ENCODE data around the gene THBS3. TPM values are rescaled to one million over a fixed set of nuclear protein-coding genes. Genes with fewer than 3 reads are reported as not detected.
"Not testable (repeated sequence)": the region's sequence is repeated elsewhere in the genome, so short reads cannot be mapped to it uniquely, and the experiment has no call there.

THBS3 gene
- polyA plus RNA-seq, 1 donor from 2014 or later, result 99.6 TPM

- Histone ChIP-seq H3K27me3 (ENCODE audit: insufficient read depth, low read depth, low read length) (no peaks in the 10 kb centered on the region), H3K27ac (ENCODE audit: low read length) (no peak overlapping the region), H3K9ac (ENCODE audit: low read length) (no peak overlapping the region), H3K79me2 (replicated peaks; ENCODE audit: insufficient read depth, low read length) (peaks cover 11% of the 10 kb centered on the region), H3K9me2 (ENCODE audit: insufficient read depth, low read length) (no peaks in the 10 kb centered on the region), H4K20me1 (ENCODE audit: insufficient read depth) (no peaks in the 10 kb centered on the region), H3K4me3 (ENCODE audit: low read length) (no peak overlapping the region), H3K4me2 (ENCODE audit: low read length) (no peak overlapping the region), H3K36me3 (ENCODE audit: insufficient read depth, low read length) (no peaks in the 10 kb centered on the region), H3F3A (ENCODE audit: insufficient read depth, low read length, poor library complexity, severe bottlenecking) (peaks cover 6% of the 10 kb centered on the region), H2AFZ (ENCODE audit: low read depth, low read length) (no peak overlapping the region), H3K9me3 (ENCODE audit: low read length) (no peaks in the 10 kb centered on the region)
- TF ChIP-seq RAD21 (conservative IDR thresholded peaks at IDR 0.05) (no peak), EZH2 (IDR thresholded peaks at IDR 0.05; ENCODE audit: borderline replicate concordance, insufficient read depth, low read length, poor library complexity, severe bottlenecking) (no peak), EP300 (conservative IDR thresholded peaks at IDR 0.05; ENCODE audit: poor library complexity, severe bottlenecking) (no peak), POLR2AphosphoS5 (IDR thresholded peaks at IDR 0.05) (no peak), MXI1 (conservative IDR thresholded peaks at IDR 0.05; ENCODE audit: poor library complexity, severe bottlenecking) (no peak), SMC3 (conservative IDR thresholded peaks at IDR 0.05; ENCODE audit: poor library complexity) (no peak)
- TF ChIP-seq, protein P1, sequence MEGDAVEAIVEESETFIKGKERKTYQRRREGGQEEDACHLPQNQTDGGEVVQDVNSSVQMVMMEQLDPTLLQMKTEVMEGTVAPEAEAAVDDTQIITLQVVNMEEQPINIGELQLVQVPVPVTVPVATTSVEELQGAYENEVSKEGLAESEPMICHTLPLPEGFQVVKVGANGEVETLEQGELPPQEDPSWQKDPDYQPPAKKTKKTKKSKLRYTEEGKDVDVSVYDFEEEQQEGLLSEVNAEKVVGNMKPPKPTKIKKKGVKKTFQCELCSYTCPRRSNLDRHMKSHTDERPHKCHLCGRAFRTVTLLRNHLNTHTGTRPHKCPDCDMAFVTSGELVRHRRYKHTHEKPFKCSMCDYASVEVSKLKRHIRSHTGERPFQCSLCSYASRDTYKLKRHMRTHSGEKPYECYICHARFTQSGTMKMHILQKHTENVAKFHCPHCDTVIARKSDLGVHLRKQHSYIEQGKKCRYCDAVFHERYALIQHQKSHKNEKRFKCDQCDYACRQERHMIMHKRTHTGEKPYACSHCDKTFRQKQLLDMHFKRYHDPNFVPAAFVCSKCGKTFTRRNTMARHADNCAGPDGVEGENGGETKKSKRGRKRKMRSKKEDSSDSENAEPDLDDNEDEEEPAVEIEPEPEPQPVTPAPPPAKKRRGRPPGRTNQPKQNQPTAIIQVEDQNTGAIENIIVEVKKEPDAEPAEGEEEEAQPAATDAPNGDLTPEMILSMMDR (IDR thresholded peaks at IDR 0.05; ENCODE audit: poor library complexity, severe bottlenecking), result no peak
- TF ChIP-seq, protein P2, sequence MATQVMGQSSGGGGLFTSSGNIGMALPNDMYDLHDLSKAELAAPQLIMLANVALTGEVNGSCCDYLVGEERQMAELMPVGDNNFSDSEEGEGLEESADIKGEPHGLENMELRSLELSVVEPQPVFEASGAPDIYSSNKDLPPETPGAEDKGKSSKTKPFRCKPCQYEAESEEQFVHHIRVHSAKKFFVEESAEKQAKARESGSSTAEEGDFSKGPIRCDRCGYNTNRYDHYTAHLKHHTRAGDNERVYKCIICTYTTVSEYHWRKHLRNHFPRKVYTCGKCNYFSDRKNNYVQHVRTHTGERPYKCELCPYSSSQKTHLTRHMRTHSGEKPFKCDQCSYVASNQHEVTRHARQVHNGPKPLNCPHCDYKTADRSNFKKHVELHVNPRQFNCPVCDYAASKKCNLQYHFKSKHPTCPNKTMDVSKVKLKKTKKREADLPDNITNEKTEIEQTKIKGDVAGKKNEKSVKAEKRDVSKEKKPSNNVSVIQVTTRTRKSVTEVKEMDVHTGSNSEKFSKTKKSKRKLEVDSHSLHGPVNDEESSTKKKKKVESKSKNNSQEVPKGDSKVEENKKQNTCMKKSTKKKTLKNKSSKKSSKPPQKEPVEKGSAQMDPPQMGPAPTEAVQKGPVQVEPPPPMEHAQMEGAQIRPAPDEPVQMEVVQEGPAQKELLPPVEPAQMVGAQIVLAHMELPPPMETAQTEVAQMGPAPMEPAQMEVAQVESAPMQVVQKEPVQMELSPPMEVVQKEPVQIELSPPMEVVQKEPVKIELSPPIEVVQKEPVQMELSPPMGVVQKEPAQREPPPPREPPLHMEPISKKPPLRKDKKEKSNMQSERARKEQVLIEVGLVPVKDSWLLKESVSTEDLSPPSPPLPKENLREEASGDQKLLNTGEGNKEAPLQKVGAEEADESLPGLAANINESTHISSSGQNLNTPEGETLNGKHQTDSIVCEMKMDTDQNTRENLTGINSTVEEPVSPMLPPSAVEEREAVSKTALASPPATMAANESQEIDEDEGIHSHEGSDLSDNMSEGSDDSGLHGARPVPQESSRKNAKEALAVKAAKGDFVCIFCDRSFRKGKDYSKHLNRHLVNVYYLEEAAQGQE (IDR thresholded peaks at IDR 0.05; ENCODE audit: borderline replicate concordance), result no peak
Measured at GRCh38 chr1:155223047-155223446, 15.3 kb upstream of the THBS3 start.

DNA sequence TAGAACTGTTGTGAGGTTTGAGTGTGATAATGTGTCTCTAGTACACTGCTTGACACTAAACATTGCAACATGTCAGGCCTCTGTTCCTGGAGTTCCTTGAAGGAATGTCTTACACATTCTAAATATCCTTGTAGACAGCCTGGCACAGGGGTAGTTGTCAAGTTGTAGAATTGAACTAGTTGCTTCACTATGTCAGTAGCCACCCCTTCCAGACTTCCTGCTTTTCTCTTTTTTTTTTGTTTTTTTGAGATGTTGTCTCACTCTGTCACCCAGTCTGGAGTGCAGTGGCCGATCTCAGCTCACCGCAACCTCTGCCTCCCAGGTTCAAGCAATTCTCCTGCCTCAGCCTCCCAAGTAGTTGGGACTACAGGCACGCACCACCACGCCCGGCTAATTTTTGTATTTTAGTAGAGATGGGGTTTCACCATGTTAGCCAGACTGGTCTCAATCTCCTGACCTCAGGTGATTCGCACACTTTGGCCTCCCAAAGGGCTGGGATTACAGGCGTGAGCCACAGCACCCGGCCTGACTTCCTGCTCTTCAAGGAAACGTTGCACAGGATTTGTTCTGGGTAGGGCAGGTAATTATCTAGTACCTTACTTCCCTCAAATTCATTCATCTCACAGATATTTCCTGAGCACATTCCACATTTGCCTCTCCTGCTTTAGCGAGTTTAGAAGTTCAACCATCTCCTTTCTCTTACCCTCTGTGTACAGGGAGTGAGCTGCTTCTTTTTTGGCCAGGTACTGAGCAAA is 12.7 kb upstream of the THBS3 start:
- not testable (repeated sequence) for H4K20me1 ChIP-seq (ENCODE audit: insufficient read depth); H3K9me3 ChIP-seq (ENCODE audit: low read length); H2AFZ ChIP-seq (ENCODE audit: low read depth, low read length); H3K9me2 ChIP-seq (ENCODE audit: insufficient read depth, low read length); H3K27ac ChIP-seq (ENCODE audit: low read length); H3K27me3 ChIP-seq (ENCODE audit: insufficient read depth, low read depth, low read length); H3K9ac ChIP-seq (ENCODE audit: low read length); H3F3A ChIP-seq (ENCODE audit: insufficient read depth, low read length, poor library complexity, severe bottlenecking); H3K79me2 ChIP-seq (replicated peaks; ENCODE audit: insufficient read depth, low read length); H3K4me2 ChIP-seq (ENCODE audit: low read length); H3K36me3 ChIP-seq (ENCODE audit: insufficient read depth, low read length); H3K4me3 ChIP-seq (ENCODE audit: low read length)

Data from neural cell (in vitro differentiated cells).